DND-41 (cell line): Measurements from ENCODE around the gene NISCH.

Experiments
- ATAC-seq: fragments of 200-7000 bp; cut with Tn5 transposase; 3 replicates; pipeline ENCODE4 v1.9.1; 2021; ENCODE audit warnings: low read depth; ENCODE audit not compliant: insufficient read depth
- DNase-seq: peaks from one replicate; pipeline ENCODE4 v3.0.0-alpha.2; 2020
- H2AFZ ChIP-seq: 2 replicates; pipeline ENCODE4 v1.6.0; 2012; ENCODE audit warnings: low read depth, low read length
- H3K27ac ChIP-seq: 2 replicates; pipeline ENCODE4 v1.5.1; 2012; ENCODE audit warnings: low read length, inconsistent platforms
- H3K27me3 ChIP-seq: fragments of 200-600 bp; sonication (generic); 2 replicates; pipeline ENCODE4 v1.6.0; 2012; ENCODE audit warnings: low read length, mild to moderate bottlenecking, inconsistent platforms; ENCODE audit not compliant: insufficient read depth, poor library complexity
- H3K36me3 ChIP-seq: 2 replicates; pipeline ENCODE4 v1.5.1; 2012; ENCODE audit warnings: low read length, inconsistent platforms; ENCODE audit not compliant: insufficient read depth
- H3K4me1 ChIP-seq: 2 replicates; pipeline ENCODE4 v1.5.1; 2012; ENCODE audit warnings: mild to moderate bottlenecking, low read length; ENCODE audit not compliant: insufficient read depth
- H3K4me2 ChIP-seq: 2 replicates; pipeline ENCODE4 v1.6.0; 2012; ENCODE audit warnings: mild to moderate bottlenecking, moderate library complexity, low read length, inconsistent platforms; ENCODE audit not compliant: insufficient read depth
- H3K4me3 ChIP-seq, 2 experiments: fragments of 200-600 bp in 1 of 2; shearing (Covaris generic) in 1 of 2; 2 replicates each; pipeline ENCODE4 v1.5.1; 2012 to 2016; ENCODE audit warnings: inconsistent platforms in 2 of 2, low read length in 2 of 2, mild to moderate bottlenecking in 2 of 2, low read depth in 1 of 2, moderate library complexity in 1 of 2
- H3K79me2 ChIP-seq: 2 replicates; pipeline ENCODE4 v1.6.0; 2012; ENCODE audit warnings: low read length, inconsistent platforms; ENCODE audit not compliant: insufficient read depth
- H3K9ac ChIP-seq: 2 replicates; pipeline ENCODE4 v1.6.0; 2012; ENCODE audit warnings: low read depth, mild to moderate bottlenecking, inconsistent platforms, low read length, moderate library complexity
- H3K9me3 ChIP-seq: 2 replicates; pipeline ENCODE4 v1.5.1; 2012; ENCODE audit warnings: low read length, moderate library complexity, mild to moderate bottlenecking, inconsistent platforms; ENCODE audit not compliant: insufficient read depth, severe bottlenecking
- H4K20me1 ChIP-seq: 2 replicates; pipeline ENCODE4 v1.6.0; 2012; ENCODE audit warnings: low read length; ENCODE audit not compliant: insufficient read depth
- EZH2 ChIP-seq: IDR thresholded peaks from 3 replicates; pipeline ENCODE4 v1.6.1; 2012; ENCODE audit warnings: borderline replicate concordance, low read depth, mild to moderate bottlenecking, moderate library complexity, low read length, inconsistent platforms; ENCODE audit not compliant: severe bottlenecking
- TF ChIP-seq, protein P1 (sequence below): IDR thresholded peaks from 2 replicates; pipeline ENCODE4 v1.5.1; 2012; ENCODE audit warnings: borderline replicate concordance, low read length, moderate library complexity, mild to moderate bottlenecking; ENCODE audit not compliant: poor library complexity, severe bottlenecking; ENCODE audit errors: extremely low read depth

Gene NISCH

DNA sequence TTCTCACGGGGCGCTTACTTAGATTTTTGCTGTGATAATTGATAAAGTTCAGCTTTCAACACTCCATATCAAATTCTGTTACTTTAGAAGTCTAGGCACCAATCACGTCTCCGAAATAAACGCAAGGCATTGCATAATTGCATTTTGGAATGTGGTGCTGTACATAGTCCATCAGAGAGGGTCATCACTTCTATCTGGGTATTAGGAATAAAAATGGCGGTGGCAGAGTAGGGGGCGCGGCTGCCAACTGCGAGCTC, 80.6 kb downstream of the NISCH start:
- Histone ChIP-seq H3K9ac (peak overlapping the region; percentile 42), H3K27ac (peak overlapping the region; percentile 65), H3K9me3 (no peaks in the 10 kb centered on the region), H3K79me2 (peaks cover 28% of the 10 kb centered on the region), H3K36me3 (peaks cover 8% of the 10 kb centered on the region; the same call in 1 of the 2 replicates), H3K4me2 (peak overlapping the region; percentile 73), H3K4me3 (peak overlapping the region in 1 of 2 experiments; percentile 54; a peak in 3 of 4 replicates), H4K20me1 (peaks cover 7% of the 10 kb centered on the region; the same call in 1 of the 2 replicates), H2AFZ (peak overlapping the region; percentile 77), H3K4me1 (peaks cover 35% of the 10 kb centered on the region), H3K27me3 (no peaks in the 10 kb centered on the region)
- no peak for TF ChIP-seq EZH2
- TF ChIP-seq, protein P1, sequence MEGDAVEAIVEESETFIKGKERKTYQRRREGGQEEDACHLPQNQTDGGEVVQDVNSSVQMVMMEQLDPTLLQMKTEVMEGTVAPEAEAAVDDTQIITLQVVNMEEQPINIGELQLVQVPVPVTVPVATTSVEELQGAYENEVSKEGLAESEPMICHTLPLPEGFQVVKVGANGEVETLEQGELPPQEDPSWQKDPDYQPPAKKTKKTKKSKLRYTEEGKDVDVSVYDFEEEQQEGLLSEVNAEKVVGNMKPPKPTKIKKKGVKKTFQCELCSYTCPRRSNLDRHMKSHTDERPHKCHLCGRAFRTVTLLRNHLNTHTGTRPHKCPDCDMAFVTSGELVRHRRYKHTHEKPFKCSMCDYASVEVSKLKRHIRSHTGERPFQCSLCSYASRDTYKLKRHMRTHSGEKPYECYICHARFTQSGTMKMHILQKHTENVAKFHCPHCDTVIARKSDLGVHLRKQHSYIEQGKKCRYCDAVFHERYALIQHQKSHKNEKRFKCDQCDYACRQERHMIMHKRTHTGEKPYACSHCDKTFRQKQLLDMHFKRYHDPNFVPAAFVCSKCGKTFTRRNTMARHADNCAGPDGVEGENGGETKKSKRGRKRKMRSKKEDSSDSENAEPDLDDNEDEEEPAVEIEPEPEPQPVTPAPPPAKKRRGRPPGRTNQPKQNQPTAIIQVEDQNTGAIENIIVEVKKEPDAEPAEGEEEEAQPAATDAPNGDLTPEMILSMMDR, result no peak
- no peak for DNase-seq
- no peak for ATAC-seq

DNA sequence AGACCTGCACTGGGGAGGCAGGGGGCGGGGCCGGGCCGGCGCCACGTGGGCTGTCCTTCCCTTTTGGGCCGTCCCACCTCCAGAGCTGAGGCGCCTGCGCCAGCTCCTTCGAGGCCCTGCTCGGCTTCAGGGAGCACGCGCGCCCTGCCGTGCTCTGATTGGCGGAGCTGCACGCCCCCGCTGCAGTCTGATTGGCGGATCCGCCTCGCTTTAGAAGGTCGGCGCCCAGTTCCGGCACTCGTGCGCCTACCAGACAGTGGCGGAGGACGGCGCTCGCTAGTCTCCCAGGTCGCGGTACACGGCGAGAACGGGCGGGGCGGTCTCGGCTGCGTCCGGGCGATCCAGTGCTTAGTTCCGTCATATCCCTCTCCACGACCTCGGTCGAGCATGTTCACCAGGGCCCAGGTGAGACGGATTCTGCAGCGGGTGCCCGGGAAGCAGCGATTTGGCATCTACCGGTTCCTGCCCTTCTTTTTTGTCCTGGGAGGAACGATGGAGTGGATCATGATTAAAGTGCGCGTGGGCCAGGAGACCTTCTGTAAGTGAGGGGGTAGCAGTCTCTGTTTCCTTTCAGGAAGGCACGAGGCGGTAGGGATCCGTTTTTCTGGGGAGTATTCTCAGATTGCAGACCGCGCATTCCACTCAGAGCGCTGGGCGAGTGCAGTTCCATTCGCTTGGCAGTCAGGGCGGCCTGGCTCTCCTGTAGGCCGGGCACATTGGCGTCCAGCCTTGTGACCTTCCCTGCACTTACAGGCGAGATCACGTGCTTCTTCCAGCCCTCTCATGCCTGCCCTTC, 81.2 kb downstream of the NISCH start, which contains the start of gene UQCC5:
UQCC5 (plus strand) TSS at position 237 of the 796 bp plus-strand sequence; CDS start at position 388, 151 bp downstream.
- Histone ChIP-seq H3K9ac (peak within 1 kb of the TSS; percentile 73), H3K36me3 (peaks cover 14% of the 10 kb centered on the region), H3K27ac (peak within 1 kb of the TSS; percentile 72), H4K20me1 (peaks cover 7% of the 10 kb centered on the region; the same call in 1 of the 2 replicates), H3K4me2 (peak within 1 kb of the TSS; percentile 86), H3K4me3 (peak within 1 kb of the TSS; percentile 37 to 72), H3K9me3 (no peaks in the 10 kb centered on the region), H3K27me3 (no peaks in the 10 kb centered on the region), H2AFZ (peak within 1 kb of the TSS; percentile 83), H3K79me2 (peaks cover 31% of the 10 kb centered on the region), H3K4me1 (peaks cover 35% of the 10 kb centered on the region)
- peak; percentile 96 for ATAC-seq
- TF ChIP-seq, protein P1, result no peak
- no peak for TF ChIP-seq EZH2
- DNase-seq, result peak; percentile 99

DNA sequence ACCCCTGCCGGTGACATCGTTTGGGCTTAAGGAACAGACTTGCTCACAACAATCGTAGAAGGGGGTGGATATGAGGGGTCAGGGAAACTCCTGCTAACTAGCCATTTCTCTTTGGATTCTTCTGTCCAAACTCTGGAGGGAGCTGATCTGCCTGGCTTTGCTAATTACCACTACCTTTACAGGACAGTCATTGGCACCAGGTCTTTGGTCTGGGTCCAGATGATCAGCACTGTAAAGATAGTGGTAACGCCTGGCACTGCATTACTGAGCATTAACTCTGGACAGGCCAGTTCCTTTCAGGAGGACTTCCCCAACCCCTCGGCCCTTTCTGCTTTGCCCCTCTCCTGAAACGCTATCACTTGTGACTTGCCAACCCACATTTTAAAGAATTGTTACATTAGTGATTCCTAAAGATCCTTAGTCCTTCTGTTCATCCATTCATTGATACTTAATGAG, 81.8 kb downstream of the NISCH start:
- peaks cover 19% of the 10 kb centered on the region for H3K36me3 ChIP-seq
- peak overlapping the region; percentile 86 for H3K4me2 ChIP-seq
- peaks cover 35% of the 10 kb centered on the region for H3K4me1 ChIP-seq
- ATAC-seq, result no peak
- H3K27me3 ChIP-seq, result no peaks in the 10 kb centered on the region
- TF ChIP-seq, protein P1, result no peak
- TF ChIP-seq EZH2, result no peak
- peak overlapping the region; percentile 73 for H3K9ac ChIP-seq
- H3K79me2 ChIP-seq, result peaks cover 37% of the 10 kb centered on the region
- DNase-seq, result no peak
- H3K27ac ChIP-seq, result peak overlapping the region; percentile 72
- no peaks in the 10 kb centered on the region for H3K9me3 ChIP-seq
- peak overlapping the region; percentile 37 to 72 for H3K4me3 ChIP-seq
- H2AFZ ChIP-seq, result peak overlapping the region; percentile 83
- H4K20me1 ChIP-seq, result peaks cover 7% of the 10 kb centered on the region; the same call in 1 of the 2 replicates
